Heart left ventricle (tissue), 16 donors: ENCODE data around the gene ARID3B. TPM values are rescaled to one million over a fixed set of nuclear protein-coding genes. Genes with fewer than 3 reads are reported as not detected.
"Not testable (repeated sequence)": the region's sequence is repeated elsewhere in the genome, so short reads cannot be mapped to it uniquely, and the experiment has no call there.

ENCODE experiments used
- ATAC-seq, 4 donors: fragments of 200-7000 bp; cut with Tn5 transposase; one replicate each; pipeline ENCODE4 v1.9.1; 2020 to 2022; ENCODE audit warnings: moderate library complexity in 4 of 4, mild to moderate bottlenecking in 3 of 4, moderate number of reproducible peaks in 1 of 4
- DNase-seq, 5 donors: peaks; one replicate each; pipeline ENCODE4 v3.0.0-alpha.2; 2020
- H3K27ac ChIP-seq, 12 donors: fragments of 200-600 bp; sonication (generic) in 4 of 12; one replicate each; pipeline versions ENCODE4 v1.5.0 to v1.8.0; 2016 to 2022; ENCODE audit warnings: mild to moderate bottlenecking in 2 of 12
- H3K27me3 ChIP-seq, 9 donors: fragments of 200-600 bp; sonication (generic) in 2 of 9; one replicate each; pipeline versions ENCODE4 v1.5.1 to v1.8.0; 2016 to 2022; ENCODE audit warnings: mild to moderate bottlenecking in 3 of 9
- H3K36me3 ChIP-seq, 9 donors: fragments of 200-600 bp; sonication (generic) in 2 of 9; one replicate each; pipeline versions ENCODE4 v1.5.0 to v1.8.0; 2018 to 2022; ENCODE audit warnings: mild to moderate bottlenecking in 2 of 9
- H3K4me1 ChIP-seq, 12 donors: fragments of 200-600 bp; sonication (generic) in 4 of 12; one replicate each; pipeline versions ENCODE4 v1.5.0 to v1.8.0; 2016 to 2022; ENCODE audit warnings: mild to moderate bottlenecking in 3 of 12
- H3K4me3 ChIP-seq, 12 donors: fragments of 200-600 bp; sonication (generic) in 4 of 12; one replicate each; pipeline versions ENCODE4 v1.5.0 to v1.8.0; 2017 to 2022; ENCODE audit warnings: mild to moderate bottlenecking in 9 of 12, moderate library complexity in 4 of 12
- H3K9me3 ChIP-seq, 12 donors: fragments of 200-600 bp; sonication (generic) in 4 of 12; one replicate each; pipeline versions ENCODE4 v1.5.0 to v1.8.0; 2016 to 2022; ENCODE audit warnings: mild to moderate bottlenecking in 1 of 12
- POLR2A ChIP-seq, 2 donors: fragments of 450-650 bp; IDR thresholded peaks; one replicate each; pipeline ENCODE4 v1.6.1; 2017; ENCODE audit warnings: antibody characterized with exemption in 2 of 2, mild to moderate bottlenecking in 2 of 2, moderate library complexity in 2 of 2
- WGBS, 4 donors: extraction: QIAGEN DNeasy Blood & Tissue Kit in 2 of 4; methylation state at CpG; one replicate each; pipeline versions ENCODE4 v1.1.5 to v1.1.7; 2013 to 2018; 5-methylcytosine and 5-hydroxymethylcytosine counted together
- intact Hi-C, 10 donors: fragments of 100-400 bp; cut with DNase I; formaldehyde crosslinking; loops; one replicate each; pipeline versions ENCODE4 v1.11.1 to v1.14.2; 2022
- polyA plus RNA-seq, 2 donors: library from polyadenylated mRNA; stranded (reverse); fragments of 200-250 nt; gene quantifications; one replicate each; pipeline ENCODE4 v1.2.3, GENCODE V29; 2013
- total RNA-seq, 9 donors: library from RNA; depleted of rRNA in 2 of 9; stranded (reverse); fragments of >200 nt in 2 of 9; fragmentation: NEBNext Ultra II Directional in 3 of 9; extraction: Animal tissue kit (Norgen Biotek cat#: 25700) in 3 of 9; gene quantifications; one replicate each; pipeline versions ENCODE4 v1.1.0 to v1.2.4, GENCODE V29; 2016 to 2023
- TF ChIP-seq, protein P1 (sequence below), 12 donors: fragments of 200-600 bp; sonication (generic) in 4 of 12; IDR thresholded peaks; one replicate each; pipeline versions ENCODE4 v1.5.0 to v1.8.0; 2018 to 2022; ENCODE audit warnings: antibody characterized with exemption in 12 of 12, mild to moderate bottlenecking in 5 of 12
- donor health status: ischemic (EF 13 %, LVEDD 7.1; RV severe dilation, severe dysfunction).
- donor health status: healthy with polysubstance abuse.
- donor health status: DM: no; HTN: yes; CAD: no.
- donor health status: DM: no; HTN: no; CAD: no.
- donor health status: ischemic (EF 25% LVEDD 6.9; RV normal size, moderate dysfunction).
- donor health status: ischemic (EF 25% LVEDD 5.7; RV mildly dilated, moderate dysfunction).
- donor health status: healthy.
- donor health status: DM: yes; HTN: yes; CAD: no.
- donor health status: ischemic (EF 35%, LVEDD 5.7; RV mildly dilated, moderate dysfunction).
- donor health status: nonischemic (EF 11% LVEDD 7.7; RV severe dilation, severe dysfunction).
- donor health status: DM: yes; HTN: yes; CAD: no.
- donor health status: PGD.
- donor health status: ischemic (EF 29% LVEDD 5.4; RV normal size, mild dysfunction).
- donor health status: nonischemic (EF 23%, LVEDD 6.1; RV moderate dilation, normal function).

Gene ARID3B
- total and polyA plus RNA-seq, 11 donors, result 1.3 to 4.3 (median 2.1) TPM

DNA sequence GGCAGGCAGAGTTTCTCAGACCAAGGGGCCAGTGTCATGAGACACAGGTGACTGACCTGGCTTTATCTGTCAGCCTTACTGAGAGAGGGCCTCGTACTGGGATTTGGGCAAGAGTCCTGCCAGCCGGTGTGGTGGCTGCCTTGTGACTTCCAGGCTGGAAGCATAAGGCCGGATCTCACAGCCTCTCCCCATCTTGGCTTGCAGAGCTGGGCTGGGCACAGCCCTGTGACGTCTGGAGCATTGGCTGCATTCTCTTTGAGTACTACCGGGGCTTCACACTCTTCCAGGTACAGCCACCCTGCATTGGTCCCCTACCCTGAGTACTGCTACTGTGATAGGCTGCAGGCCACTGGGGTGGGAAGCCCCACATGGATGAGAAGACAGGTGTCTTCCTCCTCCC is 86.7 kb downstream of the ARID3B start:
- ATAC-seq, result no peak
- no peak for DNase-seq
- 26 to 67% (median 57%) methylated on average over 2 to 5 of the region's 5 CpGs for WGBS, 4 donors
- TF ChIP-seq, protein P1, sequence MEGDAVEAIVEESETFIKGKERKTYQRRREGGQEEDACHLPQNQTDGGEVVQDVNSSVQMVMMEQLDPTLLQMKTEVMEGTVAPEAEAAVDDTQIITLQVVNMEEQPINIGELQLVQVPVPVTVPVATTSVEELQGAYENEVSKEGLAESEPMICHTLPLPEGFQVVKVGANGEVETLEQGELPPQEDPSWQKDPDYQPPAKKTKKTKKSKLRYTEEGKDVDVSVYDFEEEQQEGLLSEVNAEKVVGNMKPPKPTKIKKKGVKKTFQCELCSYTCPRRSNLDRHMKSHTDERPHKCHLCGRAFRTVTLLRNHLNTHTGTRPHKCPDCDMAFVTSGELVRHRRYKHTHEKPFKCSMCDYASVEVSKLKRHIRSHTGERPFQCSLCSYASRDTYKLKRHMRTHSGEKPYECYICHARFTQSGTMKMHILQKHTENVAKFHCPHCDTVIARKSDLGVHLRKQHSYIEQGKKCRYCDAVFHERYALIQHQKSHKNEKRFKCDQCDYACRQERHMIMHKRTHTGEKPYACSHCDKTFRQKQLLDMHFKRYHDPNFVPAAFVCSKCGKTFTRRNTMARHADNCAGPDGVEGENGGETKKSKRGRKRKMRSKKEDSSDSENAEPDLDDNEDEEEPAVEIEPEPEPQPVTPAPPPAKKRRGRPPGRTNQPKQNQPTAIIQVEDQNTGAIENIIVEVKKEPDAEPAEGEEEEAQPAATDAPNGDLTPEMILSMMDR (IDR thresholded peaks at IDR 0.05), result no peak
- no peak for TF ChIP-seq POLR2A (IDR thresholded peaks at IDR 0.05)
- H3K4me1 ChIP-seq, result peaks cover 0 to 10% (median 0%) of the 10 kb centered on the region in 12 donors
- H3K27me3 ChIP-seq, result no peaks in the 10 kb centered on the region
- peaks cover 10 to 100% (median 99%) of the 10 kb centered on the region in 9 donors for H3K36me3 ChIP-seq
- no peaks in the 10 kb centered on the region for H3K9me3 ChIP-seq
- H3K4me3 ChIP-seq, result no peak overlapping the region
- intact Hi-C loops, result no loop called here
- H3K27ac ChIP-seq, result no peak overlapping the region

DNA sequence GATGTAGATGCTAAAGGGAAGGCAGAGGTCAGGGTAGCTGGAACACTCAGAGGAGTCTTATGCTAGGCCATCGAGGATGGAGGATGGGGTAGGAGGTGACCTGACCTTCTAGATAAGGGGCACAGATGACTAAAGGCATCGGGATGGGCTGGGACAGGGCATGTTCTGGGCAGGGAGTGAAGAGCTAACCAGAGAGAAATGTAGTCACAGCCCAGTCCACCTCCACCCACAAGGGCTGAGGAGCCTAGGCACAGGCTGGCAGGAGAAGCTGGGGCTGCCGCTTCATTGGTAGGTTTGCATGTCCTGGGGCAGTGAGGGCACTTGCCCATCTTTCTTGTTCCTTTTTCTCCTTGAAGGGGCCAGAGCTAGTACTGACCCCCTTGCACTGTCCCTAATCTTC is 87.2 kb downstream of the ARID3B start:
- H3K36me3 ChIP-seq, result peaks cover 10 to 100% (median 99%) of the 10 kb centered on the region in 9 donors
- 61 to 70% (median 64%) methylated on average over 3 of the region's 3 CpGs for WGBS, 4 donors
- peaks cover 0 to 10% (median 0%) of the 10 kb centered on the region in 12 donors for H3K4me1 ChIP-seq
- DNase-seq (no peak), ATAC-seq (no peak)
- intact Hi-C loops, result no loop called here
- H3K27me3 ChIP-seq, result no peaks in the 10 kb centered on the region
- H3K27ac ChIP-seq, result no peak overlapping the region
- H3K9me3 ChIP-seq, result no peaks in the 10 kb centered on the region
- H3K4me3 ChIP-seq, result no peak overlapping the region
- TF ChIP-seq, protein P1 (IDR thresholded peaks at IDR 0.05), result no peak
- TF ChIP-seq POLR2A (IDR thresholded peaks at IDR 0.05), result no peak

DNA sequence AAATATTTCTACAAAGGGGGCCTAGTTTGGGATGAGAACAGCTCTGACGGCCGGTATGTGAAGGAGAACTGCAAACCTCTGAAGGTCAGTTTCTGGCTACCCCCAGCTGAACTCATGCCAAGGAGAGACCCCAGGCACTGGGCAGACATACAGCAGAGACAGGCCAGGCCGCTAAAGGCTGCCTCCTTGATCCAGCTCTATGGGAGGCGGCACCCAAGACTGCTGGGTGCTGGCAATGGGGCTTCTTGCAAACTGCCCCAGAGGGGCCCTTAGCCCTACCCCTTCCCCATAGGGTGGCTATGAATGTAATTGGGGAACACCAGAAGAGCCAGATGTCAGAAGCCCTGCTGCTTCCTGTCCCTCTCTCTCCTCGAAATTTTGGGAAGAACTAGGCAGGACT is 87.9 kb downstream of the ARID3B start:
- ATAC-seq (no peak), DNase-seq (no peak)
- Histone ChIP-seq H3K4me3 (no peak overlapping the region), H3K27me3 (no peaks in the 10 kb centered on the region), H3K9me3 (no peaks in the 10 kb centered on the region), H3K4me1 (peaks cover 0 to 10% (median 0%) of the 10 kb centered on the region in 12 donors), H3K36me3 (peaks cover 7 to 100% (median 99%) of the 10 kb centered on the region in 9 donors), H3K27ac (no peak overlapping the region)
- WGBS, 4 donors, result 48 to 65% (median 59%) methylated on average over 4 to 5 of the region's 5 CpGs
- TF ChIP-seq, protein P1 (IDR thresholded peaks at IDR 0.05), result no peak
- TF ChIP-seq POLR2A (IDR thresholded peaks at IDR 0.05), result no peak
- intact Hi-C loops, result no loop called here

DNA sequence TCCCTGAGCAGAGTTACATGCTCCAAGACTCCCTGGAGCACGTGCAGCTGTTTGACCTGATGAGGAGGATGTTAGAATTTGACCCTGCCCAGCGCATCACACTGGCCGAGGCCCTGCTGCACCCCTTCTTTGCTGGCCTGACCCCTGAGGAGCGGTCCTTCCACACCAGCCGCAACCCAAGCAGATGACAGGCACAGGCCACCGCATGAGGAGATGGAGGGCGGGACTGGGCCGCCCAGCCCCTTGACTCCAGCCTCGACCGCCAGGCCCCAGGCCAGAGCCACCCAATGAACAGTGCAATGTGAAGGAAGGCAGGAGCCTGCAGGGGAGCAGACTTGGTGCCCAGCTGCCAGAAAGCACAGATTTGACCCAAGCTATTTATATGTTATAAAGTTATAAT is 88.7 kb downstream of the ARID3B start:
- peak in 1 of 4 donors; percentile 2 for ATAC-seq
- WGBS, 4 donors, result 76 to 83% (median 77%) methylated on average over 7 to 10 of the region's 10 CpGs
- H3K4me1 ChIP-seq, result peaks cover 0 to 10% (median 0%) of the 10 kb centered on the region in 12 donors
- H3K36me3 ChIP-seq, result peaks cover 4 to 99% (median 99%) of the 10 kb centered on the region in 9 donors
- intact Hi-C loops, result loop anchor here in 9 of 10 donors (5.0 to 10.0 kb wide), 4 partner anchors 257 to 325 kb away; partner anchors contain the start of gene RPP25 (in 3 of the 9)
- not testable (repeated sequence) for H3K27me3 ChIP-seq, H3K4me3 ChIP-seq, DNase-seq, H3K27ac ChIP-seq, H3K9me3 ChIP-seq
